RWPE1 (cell line): ENCODE results near the gene ARID3A.
A peak's percentile ranks its signal among the peaks of the same experiment; 100 is the strongest.

Experiments used
- CTCF ChIA-PET: fragments of 350-600 bp; sonication (Branson Sonifier 250); formaldehyde crosslinking; extraction: SDS; loops from one replicate; lab custom pipeline; 2021; lab: Yijun Ruan, JAX
- POLR2A ChIA-PET: fragments of 400-600 bp; formaldehyde crosslinking; extraction: SDS; loops from one replicate; lab custom pipeline; 2020; ENCODE audit warnings: antibody characterized with exemption; ENCODE audit not compliant: low non-redundant PET; lab: Yijun Ruan, JAX
- DNase-seq: peaks from one replicate; pipeline ENCODE4 v3.0.0; 2012; ENCODE audit warnings: low spot score
- H3K27ac ChIP-seq: fragments of 450-650 bp; 2 replicates; pipeline ENCODE4 v1.5.1; 2017
- CTCF ChIP-seq: fragments of 450-650 bp; conservative IDR thresholded peaks from 2 replicates; pipeline ENCODE4 v1.5.1; 2017; ENCODE audit warnings: low read depth, mild to moderate bottlenecking

ARID3A gene

GRCh38 chr19:902446-903226 is 23.2 kb upstream of the ARID3A start:
- POLR2A ChIA-PET, result no interaction called here
- no peak for TF ChIP-seq CTCF
- no peak for DNase-seq
- CTCF ChIA-PET, result interaction anchor here (0.6 to 0.7 kb wide), 3 partner anchors 19 to 54 kb away, joined by 4 to 5 read pairs (median 5); no protein-coding TSS in a partner anchor
- peak overlapping the region; percentile 59 for H3K27ac ChIP-seq

- peak overlapping the region; percentile 59 for H3K27ac ChIP-seq
- CTCF ChIA-PET, result interaction anchor here (0.7 kb wide), 2 partner anchors 54 to 78 kb away, joined by 3 to 5 read pairs; no protein-coding TSS in a partner anchor
- no peak for TF ChIP-seq CTCF
- DNase-seq, result no peak
- POLR2A ChIA-PET, result no interaction called here
These were observed 22.5 kb upstream of the ARID3A start for GRCh38 chr19:903266-903797.

GRCh38 chr19:904545-904944 is 21.3 kb upstream of the ARID3A start:
- peak overlapping the region; percentile 59 for H3K27ac ChIP-seq
- POLR2A ChIA-PET, result no interaction called here
- no peak for TF ChIP-seq CTCF
- CTCF ChIA-PET, result interaction anchor here (0.7 to 1.2 kb wide), 2 partner anchors 79 to 502 kb away, joined by 6 to 7 read pairs; no protein-coding TSS in a partner anchor
- DNase-seq, result no peak

- ChIA-PET POLR2A (no interaction called here), CTCF (interaction anchor here (0.6 kb wide), 1 partner anchor 73 kb away, joined by 3 read pairs; no protein-coding TSS in a partner anchor)
- peak overlapping the region; percentile 91; the same call in 1 of the 2 replicates for H3K27ac ChIP-seq
- TF ChIP-seq CTCF, result no peak
- DNase-seq, result no peak
These were observed 19.4 kb upstream of the ARID3A start for GRCh38 chr19:906480-906879.

- ChIA-PET POLR2A (no interaction called here), CTCF (interaction anchor here (1.1 kb wide), 1 partner anchor 14 kb away, joined by 3 read pairs; the partner anchor contains the start of genes MED16 and RNU6-9)
- no peak for DNase-seq
- H3K27ac ChIP-seq, result peak overlapping the region; percentile 91
- no peak for TF ChIP-seq CTCF
These were observed 18.5 kb upstream of the ARID3A start for GRCh38 chr19:907183-907853.

GRCh38 chr19:911197-912033 is 14.4 kb upstream of the ARID3A start:
- POLR2A ChIA-PET, result no interaction called here
- peak overlapping the region; percentile 91 for H3K27ac ChIP-seq
- no peak for TF ChIP-seq CTCF
- CTCF ChIA-PET, result no interaction called here
- no peak for DNase-seq
